PFSK-1 (cell line): ENCODE results near the gene NR6A1.

Source experiments
- FOXP2 ChIP-seq: optimal IDR thresholded peaks from 2 replicates; pipeline ENCODE3; 2011; ENCODE audit warnings: borderline replicate concordance, control low read depth, inconsistent platforms; ENCODE audit not compliant: insufficient read depth; ENCODE audit errors: extremely low read length, extremely low read depth
- POLR2AphosphoS5 ChIP-seq: IDR thresholded peaks from 2 replicates; pipeline ENCODE4 v1.6.1; 2012; ENCODE audit warnings: low read depth, mild to moderate bottlenecking, control low read depth, low read length, moderate library complexity
- SIN3A ChIP-seq: IDR thresholded peaks from 2 replicates; pipeline ENCODE4 v1.6.1; 2012; ENCODE audit warnings: mild to moderate bottlenecking, low read length, moderate library complexity, borderline replicate concordance; ENCODE audit not compliant: insufficient read depth
- TAF1 ChIP-seq: IDR thresholded peaks from 2 replicates; pipeline ENCODE4 v1.6.1; 2012; ENCODE audit warnings: low read length, control low read depth, borderline replicate concordance; ENCODE audit not compliant: insufficient read depth
- TF ChIP-seq, protein P1 (sequence below), 2 experiments: IDR thresholded peaks; 2 replicates each; pipeline versions ENCODE4 v1.6.1 to v1.8.0; 2011 to 2012; ENCODE audit warnings: low read depth in 2 of 2, low read length in 2 of 2, control low read depth in 1 of 2, inconsistent platforms in 1 of 2, mild to moderate bottlenecking in 1 of 2, moderate library complexity in 1 of 2; ENCODE audit not compliant: insufficient read depth in 1 of 2

NR6A1 gene

DNA sequence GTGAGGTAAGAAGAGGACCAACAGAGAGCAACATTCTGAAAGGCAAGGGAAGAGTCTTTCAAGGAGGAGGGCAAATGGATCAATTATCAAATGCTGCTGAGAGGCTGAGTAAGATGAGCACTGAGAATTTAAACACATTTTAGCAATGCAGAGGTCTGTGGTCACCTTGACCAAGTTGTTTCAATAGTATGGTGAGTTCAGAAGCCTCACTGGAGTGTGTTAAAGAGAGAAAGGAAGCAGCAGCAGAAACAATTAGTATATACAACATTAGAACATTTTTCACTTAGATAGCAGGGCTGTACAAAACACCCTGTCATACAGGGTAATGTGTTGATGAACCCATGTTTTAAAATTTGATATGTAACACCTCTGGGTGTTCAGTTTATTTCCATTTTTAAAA is 131.5 kb downstream of the NR6A1 start:
- TF ChIP-seq POLR2AphosphoS5 = no peak
- TF ChIP-seq, protein P1, sequence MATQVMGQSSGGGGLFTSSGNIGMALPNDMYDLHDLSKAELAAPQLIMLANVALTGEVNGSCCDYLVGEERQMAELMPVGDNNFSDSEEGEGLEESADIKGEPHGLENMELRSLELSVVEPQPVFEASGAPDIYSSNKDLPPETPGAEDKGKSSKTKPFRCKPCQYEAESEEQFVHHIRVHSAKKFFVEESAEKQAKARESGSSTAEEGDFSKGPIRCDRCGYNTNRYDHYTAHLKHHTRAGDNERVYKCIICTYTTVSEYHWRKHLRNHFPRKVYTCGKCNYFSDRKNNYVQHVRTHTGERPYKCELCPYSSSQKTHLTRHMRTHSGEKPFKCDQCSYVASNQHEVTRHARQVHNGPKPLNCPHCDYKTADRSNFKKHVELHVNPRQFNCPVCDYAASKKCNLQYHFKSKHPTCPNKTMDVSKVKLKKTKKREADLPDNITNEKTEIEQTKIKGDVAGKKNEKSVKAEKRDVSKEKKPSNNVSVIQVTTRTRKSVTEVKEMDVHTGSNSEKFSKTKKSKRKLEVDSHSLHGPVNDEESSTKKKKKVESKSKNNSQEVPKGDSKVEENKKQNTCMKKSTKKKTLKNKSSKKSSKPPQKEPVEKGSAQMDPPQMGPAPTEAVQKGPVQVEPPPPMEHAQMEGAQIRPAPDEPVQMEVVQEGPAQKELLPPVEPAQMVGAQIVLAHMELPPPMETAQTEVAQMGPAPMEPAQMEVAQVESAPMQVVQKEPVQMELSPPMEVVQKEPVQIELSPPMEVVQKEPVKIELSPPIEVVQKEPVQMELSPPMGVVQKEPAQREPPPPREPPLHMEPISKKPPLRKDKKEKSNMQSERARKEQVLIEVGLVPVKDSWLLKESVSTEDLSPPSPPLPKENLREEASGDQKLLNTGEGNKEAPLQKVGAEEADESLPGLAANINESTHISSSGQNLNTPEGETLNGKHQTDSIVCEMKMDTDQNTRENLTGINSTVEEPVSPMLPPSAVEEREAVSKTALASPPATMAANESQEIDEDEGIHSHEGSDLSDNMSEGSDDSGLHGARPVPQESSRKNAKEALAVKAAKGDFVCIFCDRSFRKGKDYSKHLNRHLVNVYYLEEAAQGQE (IDR thresholded peaks at IDR 0.05; ENCODE audit: insufficient read depth in 1 of 2, low read depth in 2 of 2, low read length in 2 of 2) = no peak
- TF ChIP-seq TAF1 = no peak
- TF ChIP-seq SIN3A = no peak
- no peak for TF ChIP-seq FOXP2

DNA sequence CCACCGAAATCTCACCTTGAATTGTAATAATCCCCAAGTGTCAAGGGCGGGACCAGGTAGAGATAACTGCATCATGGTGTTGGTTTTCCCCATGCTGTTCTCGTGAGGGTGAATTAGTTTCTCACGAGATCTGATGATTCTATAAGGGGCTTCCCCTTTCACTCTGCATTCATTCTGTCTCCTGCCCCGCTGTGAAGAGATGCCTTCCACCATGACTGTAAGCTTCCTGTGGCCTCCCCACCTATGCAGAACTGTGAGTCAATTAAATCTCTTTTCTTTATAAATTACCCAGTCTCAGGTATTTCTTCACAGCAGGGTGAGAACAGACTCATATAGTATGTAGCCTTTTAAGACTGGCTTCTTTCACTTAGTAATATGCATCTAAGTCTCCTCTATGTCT is 135.8 kb downstream of the NR6A1 start:
- TF ChIP-seq, protein P1 (IDR thresholded peaks at IDR 0.05; ENCODE audit: insufficient read depth in 1 of 2, low read depth in 2 of 2, low read length in 2 of 2) = no peak
- TF ChIP-seq POLR2AphosphoS5 = no peak
- no peak for TF ChIP-seq TAF1
- no peak for TF ChIP-seq FOXP2
- TF ChIP-seq SIN3A = no peak

DNA sequence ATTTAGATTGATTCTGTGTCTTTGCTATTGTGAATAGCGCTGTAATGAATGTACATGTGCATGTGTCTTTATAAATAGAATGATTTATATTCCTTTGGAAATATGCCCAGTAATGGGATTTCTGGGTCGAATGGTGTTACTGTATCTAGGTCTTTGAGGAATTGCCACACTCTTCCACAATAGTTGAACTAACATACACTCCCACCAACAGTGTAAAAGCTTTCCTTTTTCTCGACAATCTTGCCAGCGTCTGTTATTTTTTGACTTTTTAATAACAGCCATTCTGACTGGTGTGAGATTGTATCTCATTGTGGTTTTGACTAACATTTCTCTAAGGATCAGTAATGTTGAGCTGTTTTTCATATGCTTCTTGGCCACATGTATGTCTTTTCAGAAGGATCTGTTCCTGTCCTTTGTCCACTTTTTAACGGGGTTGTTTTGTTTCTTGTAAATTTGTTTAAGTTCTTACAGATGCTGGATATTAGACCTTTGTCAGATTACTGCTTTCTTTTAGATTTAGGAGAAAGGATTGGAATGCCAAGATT is 139.0 kb downstream of the NR6A1 start:
- TF ChIP-seq SIN3A (no peak), FOXP2 (no peak), POLR2AphosphoS5 (no peak), TAF1 (no peak)
- TF ChIP-seq, protein P1 (IDR thresholded peaks at IDR 0.05; ENCODE audit: insufficient read depth in 1 of 2, low read depth in 2 of 2, low read length in 2 of 2) = no peak

DNA sequence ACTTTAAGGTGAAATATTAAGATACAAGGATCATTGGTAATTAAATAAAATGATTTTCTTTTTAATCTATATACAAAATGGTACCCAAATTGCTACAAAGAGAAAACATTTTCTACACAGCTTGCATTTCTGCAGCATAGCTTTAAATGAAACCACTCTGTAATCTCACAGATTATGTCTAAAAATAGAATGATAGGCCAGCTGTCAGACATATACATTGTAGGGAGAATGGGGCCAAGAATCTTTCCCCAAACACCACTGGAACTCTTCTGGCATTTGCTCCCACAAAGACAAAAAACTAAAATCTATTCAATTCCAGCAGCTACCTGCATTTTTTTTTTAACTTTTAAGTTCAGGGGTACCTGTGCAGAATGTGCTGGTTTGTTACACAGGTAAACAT is 139.8 kb downstream of the NR6A1 start:
- TF ChIP-seq TAF1 (no peak), SIN3A (no peak), FOXP2 (no peak), POLR2AphosphoS5 (no peak)
- TF ChIP-seq, protein P1 (IDR thresholded peaks at IDR 0.05; ENCODE audit: insufficient read depth in 1 of 2, low read depth in 2 of 2, low read length in 2 of 2) = no peak

DNA sequence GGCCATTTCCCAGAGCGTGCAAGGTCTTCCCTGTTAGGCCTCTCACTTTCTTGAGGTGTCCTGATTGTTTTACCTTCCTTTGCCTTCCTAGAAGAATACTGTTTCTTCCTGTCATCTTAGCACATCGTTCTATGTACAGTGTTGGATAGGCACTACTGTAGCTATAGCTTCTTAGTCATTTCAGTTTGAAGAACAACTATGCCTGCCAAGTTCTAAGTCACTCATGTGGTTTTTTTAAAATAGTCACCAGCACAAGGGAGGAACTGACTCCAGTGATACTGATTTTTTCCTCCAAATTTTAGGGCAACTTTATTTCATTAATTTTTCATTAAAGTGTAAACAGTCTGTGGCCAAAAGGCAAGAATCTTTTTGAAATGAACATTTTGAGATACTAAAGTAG is 141.5 kb downstream of the NR6A1 start:
- TF ChIP-seq SIN3A (no peak), TAF1 (no peak), POLR2AphosphoS5 (no peak), FOXP2 (no peak)
- TF ChIP-seq, protein P1 (IDR thresholded peaks at IDR 0.05; ENCODE audit: insufficient read depth in 1 of 2, low read depth in 2 of 2, low read length in 2 of 2) = no peak
